GM21825 (cell line): Measurements from ENCODE around the gene ZNF860.
"Not testable (repeated sequence)": the region's sequence is repeated elsewhere in the genome, so short reads cannot be mapped to it uniquely, and the experiment has no call there.

Experiments used
- ATAC-seq: cut with Tn5 transposase; IDR thresholded peaks from one replicate; pipeline ENCODE4 v1.9.1; 2021; ENCODE audit warnings: mild to moderate bottlenecking, moderate library complexity; ENCODE audit not compliant: unreplicated experiment

The ZNF860 gene

DNA sequence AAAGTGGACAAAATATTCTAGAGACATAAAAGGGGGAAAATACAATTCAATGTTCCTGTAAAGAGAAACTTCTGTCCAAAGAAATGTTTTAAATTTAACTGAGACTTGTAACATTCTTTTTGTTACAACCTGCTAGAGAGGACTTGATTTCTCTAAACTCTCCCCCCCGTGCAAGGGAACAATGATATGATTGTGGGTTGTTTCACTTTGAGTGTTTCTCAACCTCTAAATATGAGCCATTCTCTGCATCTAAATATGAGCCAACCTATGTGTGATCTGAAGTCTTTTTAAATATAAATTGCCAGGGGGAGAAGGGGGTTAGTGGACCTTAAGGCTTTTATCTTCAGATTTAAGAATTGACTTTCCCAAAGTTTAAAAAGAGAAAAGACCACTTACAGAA, 14.6 kb downstream of the ZNF860 start:
- ATAC-seq = no peak

DNA sequence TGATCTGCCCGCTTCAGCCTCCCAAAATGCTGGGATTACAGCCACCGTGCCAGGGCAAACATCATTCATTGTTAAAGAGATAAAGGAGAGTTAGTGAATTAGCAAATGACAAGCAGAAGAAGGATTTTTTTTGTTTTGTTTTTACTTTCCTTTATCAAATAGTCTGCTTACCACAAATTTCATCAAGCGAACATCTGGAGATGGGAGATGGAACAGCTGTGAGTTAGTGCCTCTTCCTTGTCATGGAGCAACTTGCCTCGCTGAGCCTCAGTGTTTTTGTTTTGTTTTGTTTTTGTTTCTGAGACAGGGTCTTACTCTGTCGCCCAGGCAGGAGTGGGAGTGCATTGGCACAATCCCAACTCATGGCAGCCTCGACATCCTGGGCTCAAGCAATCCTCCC, 15.9 kb downstream of the ZNF860 start:
- no peak for ATAC-seq

DNA sequence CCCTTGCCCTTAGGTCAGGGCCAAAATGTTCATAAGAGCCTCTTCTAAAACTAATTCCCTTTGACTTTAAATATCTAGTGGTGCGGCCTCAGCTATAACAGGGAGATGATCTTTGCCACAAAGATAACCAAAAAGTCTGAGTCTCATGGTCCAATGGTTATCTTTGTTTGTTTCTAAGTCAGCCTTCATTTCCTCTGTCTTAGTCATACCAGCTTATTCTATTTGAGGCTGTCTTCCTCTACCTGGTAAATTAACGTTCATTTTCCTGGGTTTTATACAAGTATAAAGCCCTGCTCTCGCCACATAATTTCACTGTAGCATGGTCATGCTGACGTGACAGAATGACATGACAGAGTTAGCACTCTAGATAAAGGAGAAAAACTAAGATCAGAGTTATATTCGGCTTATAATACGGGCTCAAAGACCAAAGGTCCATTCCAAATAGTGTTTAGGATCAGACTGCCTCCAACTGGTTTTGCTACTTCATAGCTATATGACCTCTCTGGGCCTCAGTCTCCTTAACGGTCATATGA, 18.4 kb downstream of the ZNF860 start:
- ATAC-seq = no peak

DNA sequence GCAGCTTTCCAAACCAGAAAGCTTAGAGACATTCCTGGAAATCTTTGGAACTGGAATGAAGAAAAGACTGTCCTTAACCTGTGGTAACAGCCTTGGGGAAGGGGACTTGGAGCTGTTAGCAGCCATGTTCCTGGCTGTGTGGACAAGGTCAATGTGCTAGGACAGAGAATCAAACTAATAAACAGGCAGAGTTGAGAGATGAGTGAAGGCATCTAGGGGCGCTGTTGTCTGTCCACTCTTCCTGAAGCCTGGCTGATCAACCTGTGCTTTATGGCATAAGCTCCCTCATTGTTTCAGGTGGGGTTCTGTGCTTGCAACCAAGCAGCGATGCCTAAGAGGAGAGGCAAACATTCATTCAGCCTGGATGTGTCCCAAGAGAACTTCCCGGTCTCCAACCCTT, 19.3 kb downstream of the ZNF860 start:
- no peak for ATAC-seq

DNA sequence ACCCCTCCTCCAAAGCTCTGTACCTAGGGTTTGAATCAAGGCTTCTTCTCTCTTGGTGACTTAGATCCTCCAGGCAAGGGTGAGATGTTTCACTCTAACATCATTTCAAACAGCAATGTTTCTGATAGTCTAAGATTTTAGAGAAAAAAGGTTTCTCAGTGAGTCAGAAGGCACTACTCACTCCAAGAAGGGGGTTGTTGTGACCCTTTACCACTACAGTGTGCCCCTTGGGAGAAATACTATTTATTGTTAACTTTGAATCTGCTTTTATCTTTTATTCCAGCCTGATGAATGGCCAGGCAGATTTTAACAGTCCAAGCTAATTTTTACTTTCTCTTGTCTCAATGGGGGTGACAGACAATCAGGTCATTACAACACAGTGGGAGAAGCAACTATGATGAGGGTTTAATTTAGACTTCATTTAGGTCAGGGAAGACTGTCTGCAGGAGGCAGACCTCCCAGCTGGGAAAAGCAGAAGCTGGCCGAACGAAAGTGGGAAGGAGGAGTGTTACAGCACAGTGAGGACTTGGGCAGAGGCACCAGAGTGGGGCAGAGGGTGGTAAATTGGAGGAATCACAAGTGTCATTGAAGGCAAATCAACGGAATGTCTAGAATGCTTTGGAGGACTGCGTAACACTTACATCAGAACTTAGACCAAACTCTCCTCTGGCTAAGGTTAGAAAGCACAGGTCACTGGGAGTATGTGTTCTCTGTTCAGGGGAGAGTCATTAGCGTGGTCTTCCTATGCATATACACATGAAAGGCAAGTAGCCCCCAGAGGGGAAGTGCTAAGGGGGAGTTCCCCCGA, 21.2 kb downstream of the ZNF860 start:
- no peak for ATAC-seq

DNA sequence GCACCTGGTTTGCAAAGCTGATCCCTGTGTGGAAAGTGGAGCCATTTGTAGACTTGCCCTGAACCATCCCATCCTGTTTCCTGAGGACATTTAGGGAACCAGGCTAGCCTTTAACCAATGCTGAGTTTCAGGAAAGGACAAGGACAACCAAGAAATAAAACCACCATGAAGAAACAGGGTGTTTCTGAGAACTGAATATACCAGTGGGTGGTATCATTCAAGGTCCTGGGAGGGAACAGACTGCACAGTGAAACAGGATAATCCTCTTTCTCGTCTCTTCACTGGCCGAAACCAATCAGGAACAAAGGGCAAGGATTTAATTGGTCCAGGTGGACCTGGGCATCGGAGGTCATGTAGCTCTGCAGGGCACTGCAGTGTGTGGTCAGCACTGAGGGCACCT, 21.8 kb downstream of the ZNF860 start:
- no peak for ATAC-seq

DNA sequence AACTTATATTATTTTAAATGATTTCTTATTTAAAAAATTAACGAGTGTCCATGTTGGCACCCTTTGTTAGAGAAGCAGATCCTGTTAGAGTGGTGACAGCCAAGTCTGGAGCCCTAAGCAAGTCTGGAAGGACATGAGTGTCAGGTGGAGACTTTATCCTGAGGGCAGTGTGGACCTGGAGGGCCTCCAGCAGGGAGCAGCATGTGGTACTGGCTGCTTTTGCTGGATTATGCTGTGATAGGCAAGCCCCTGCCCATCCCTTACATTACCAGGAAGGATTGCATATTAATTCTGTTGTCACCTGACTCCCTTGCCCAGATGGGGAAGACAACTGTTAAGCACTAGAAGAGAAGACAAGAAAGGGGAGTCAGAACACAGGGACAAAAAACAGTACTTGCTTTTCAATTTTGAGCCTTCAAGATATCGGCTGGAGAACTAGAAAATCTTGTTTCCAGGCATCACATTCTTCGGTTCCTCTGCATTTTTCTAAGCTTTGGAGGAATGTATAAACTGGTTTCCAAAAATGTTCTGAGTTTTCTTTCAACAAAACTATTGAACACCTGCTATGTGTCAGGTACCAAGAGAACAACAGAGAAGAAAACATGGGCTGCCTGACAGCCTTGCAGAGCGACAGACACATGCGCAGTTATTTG, 22.7 kb downstream of the ZNF860 start:
- ATAC-seq = no peak

DNA sequence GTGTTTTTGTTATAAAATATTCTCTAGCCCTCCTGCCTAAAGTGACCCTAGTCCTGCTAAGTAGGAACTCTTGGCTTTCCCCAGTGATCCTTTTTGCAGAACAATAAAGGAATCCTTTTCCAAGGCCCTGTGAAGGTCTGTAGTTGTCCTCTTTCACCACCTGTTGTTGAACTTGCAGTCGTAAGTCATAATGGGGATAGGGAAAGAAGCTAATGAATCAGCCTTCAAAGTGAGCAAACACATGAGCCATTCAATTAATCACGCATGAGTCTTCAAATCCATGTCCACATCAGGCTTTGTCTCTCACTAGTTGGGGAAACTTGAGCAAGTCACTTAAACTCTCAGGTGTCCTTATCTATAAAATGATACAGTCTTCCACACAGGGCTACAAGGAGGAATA, 27.6 kb downstream of the ZNF860 start:
- no peak for ATAC-seq

DNA sequence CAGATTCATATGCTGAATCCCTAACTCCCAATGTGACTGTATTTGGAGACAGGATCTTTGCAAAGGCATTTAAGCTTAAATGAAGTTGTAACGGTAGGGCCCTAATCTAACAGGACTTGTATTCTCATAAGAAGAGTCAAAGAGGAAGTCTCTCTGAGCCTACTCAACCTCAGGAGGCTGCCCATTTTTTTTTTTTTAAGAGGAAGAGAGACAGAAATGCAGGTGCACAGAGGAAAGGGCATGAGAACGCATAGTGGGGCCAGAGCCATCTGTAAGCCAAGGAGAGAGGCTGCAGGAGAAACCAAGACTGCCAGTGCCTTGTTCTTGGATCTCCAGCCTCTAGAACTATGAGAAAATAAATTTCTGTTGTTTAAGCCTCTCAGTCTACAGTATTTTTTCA, 28.4 kb downstream of the ZNF860 start:
- no peak for ATAC-seq

DNA sequence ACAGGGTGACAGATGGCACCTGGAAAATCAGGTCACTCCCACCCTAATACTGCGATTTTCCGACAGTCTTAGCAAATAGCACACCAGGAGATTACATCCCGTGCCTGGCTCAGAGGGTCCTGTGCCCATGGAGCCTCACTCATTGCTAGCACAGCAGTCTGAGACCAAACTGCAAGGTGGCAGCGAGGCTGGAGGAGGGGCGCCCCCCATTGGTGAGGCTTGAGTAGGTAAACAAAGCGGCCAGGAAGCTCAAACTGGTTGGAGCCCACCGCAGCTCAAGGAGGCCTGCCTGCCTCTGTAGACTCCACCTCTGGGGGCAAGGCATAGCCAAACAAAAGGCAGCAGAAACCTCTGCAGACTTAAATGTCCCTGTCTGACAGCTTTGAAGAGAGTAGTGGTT, 29.1 kb downstream of the ZNF860 start:
- not testable (repeated sequence) for ATAC-seq

DNA sequence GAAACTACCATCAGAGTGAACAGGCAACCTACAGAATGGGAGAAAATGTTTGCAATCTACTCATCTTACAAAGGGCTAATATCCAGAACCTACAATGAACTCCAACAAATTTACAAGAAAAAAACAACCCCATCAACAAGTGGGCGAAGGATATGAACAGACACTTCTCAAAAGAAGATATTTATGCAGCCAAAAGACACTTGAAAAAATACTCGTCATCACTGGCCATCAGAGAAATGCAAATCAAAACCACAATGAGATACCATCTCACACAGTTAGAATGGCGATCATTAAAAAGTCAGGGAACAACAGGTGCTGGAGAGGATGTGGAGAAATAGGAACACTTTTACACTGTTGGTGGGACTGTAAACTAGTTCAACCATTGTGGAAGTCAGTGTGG, 34.1 kb downstream of the ZNF860 start:
- not testable (repeated sequence) for ATAC-seq

DNA sequence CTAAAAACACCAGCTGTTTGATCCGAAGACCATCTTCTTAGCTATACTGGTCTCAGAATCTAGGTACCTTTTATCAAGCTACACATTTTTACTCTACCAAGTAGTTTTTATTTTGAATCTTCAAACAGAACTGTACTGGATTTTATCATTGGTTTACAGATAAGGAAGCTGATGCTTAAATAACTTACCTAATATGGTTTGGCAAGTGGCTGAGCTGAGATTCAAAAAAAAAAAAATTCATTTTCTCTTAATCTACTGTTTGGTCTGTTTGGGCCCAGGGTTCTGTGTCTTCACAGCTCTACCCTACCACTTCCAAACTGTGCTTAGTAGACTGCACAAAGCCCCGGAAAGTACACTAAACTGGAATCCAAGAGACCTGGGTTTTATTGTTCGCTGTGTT, 35.7 kb downstream of the ZNF860 start:
- ATAC-seq = no peak

DNA sequence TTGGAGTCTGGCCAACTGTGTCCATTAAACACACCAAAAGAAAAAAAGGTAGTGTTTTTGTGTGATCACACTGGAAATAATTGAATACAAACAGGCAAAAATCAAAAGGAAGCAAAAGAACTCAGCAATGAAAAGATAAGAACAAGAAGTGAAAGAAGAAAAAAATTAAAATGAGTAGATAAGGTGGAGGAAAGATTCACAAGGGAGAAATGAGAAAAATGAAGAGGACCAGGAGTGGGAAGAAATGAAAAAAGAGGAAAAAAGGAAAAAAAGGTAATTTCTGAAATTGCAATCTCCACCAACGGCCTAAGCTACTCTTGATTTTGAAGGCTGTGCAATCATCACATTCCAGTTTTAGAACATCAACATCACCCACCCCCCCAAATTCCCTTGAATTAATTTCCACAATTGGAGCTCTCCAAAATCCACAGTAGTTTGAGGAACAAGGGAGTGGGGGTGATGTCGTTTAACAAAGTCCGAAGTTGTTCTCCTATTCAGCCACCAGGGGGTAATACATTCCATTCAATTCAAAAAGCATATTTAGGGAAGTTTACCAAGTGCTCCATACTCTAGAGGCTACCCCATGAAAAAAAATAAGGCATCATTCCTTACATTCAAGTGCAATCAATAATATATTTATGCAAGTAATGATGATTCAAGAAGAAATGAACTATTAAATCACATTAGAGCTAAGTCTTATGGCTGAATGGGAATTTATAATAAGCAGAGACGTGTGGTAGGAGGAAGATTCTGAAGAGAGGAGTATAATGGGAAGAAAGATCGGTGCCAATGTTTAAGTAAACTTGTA, 37.4 kb downstream of the ZNF860 start:
- no peak for ATAC-seq

DNA sequence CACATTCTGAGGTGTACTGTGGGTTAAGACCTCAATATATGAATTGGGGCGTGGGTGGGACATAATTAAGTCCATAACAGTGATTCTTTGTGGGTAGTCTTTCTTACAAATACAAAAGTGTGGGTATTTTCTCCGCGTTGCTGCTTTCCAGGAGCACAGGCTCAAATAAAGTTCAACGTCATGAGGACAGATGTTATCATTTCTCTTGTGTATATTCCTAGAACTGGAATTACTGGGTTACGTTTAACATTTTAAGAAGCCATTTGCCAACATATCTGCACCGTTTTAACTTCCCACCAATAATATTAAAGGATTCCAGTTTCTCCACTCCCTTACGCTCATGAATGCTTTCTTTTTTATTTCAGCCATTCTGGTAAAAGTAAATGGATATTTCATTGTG, 39.6 kb downstream of the ZNF860 start:
- ATAC-seq = no peak

DNA sequence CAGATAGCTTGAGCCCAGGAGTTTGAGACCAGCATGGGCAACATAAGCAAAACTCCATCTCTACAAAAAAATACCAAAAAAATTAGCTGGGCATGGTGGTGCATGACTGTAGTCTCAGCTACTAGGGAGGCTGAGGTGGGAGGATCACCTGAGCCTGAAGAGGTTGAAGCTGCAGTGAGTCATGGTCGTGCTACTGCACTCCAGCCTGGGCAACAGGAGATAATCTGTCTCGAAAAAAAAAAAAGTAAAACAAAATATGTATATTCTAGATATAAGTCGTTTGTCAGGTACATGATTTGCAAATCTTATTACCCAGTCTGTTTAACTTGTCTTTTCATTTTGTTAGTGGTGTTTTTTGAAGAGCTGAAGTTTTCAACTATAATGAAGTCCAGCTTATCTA, 40.2 kb downstream of the ZNF860 start:
- ATAC-seq = no peak

DNA sequence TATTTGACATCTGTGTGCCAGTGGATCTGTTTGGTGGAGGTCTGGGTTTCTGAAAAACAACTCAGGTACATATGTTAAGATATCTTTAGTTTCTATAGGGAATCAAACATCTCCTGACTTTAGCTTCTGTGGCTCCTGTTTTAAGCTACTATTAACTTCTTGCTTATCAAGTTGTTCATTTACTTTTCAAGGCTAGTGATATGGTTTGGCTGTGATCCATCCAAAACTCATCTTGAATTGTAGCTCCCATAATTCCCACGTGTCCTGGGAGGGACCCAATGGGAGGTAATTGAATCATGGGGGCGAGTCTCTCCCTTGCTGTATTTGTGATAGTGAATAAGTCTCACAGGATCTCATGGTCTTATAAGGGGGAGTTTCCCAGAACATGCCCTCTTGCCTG, 41.4 kb downstream of the ZNF860 start:
- ATAC-seq = no peak

DNA sequence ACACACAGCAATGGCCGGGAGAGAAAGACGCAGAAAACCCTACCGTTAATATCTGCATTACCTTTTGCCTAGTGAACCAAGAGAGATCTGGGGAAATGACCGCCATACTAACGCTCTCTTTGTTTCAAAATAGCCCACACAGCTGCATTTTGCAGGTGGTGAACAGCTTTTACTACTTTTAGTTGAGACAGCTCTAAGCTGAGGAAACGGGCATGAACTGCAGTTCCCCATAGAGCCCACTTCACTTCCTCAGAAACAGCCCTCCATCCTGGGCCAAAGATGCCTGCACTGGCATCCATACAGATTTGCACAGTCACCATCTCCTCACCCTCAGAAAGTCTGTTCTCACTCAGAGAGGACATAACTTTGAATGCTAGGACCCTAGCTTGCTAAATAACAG, 45.0 kb downstream of the ZNF860 start:
- no peak for ATAC-seq

DNA sequence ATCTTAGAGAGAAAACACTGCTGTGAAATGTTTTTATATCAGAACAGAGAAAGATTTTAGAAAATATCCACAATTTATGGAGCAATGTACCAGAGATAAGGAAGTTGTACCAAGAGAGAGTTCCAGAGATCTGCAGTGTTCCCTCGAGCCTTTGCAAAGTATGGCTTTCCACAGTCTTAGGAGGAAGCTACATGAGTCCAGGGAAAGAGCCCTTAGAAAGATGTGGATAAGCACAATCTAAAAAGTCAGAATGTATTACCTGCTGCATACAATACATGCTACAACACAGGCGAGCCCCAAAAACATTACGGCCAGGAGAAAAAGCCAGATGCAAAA, 56.4 kb downstream of the ZNF860 start:
- no peak for ATAC-seq

DNA sequence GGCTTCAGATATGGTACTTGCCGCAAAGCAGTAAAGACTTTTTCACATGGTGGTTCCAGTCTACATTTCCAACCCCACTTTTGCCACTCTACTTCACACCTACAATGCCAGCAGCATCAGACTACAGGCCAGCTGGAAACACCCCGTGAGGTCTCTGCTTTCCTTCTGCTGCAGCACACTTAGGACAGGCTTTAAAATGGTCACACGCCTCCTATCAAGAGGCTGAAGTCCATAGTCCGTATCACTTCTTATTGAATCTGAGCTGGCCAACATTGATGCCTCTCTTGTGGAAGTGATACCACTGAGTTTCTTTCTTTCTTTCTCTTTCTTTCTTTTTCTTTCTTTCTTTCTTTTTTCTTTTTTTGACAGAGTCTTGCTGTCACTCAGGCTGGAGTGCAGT, 59.8 kb downstream of the ZNF860 start:
- no peak for ATAC-seq
